ENCODE results near the gene ETNK2.

DNA sequence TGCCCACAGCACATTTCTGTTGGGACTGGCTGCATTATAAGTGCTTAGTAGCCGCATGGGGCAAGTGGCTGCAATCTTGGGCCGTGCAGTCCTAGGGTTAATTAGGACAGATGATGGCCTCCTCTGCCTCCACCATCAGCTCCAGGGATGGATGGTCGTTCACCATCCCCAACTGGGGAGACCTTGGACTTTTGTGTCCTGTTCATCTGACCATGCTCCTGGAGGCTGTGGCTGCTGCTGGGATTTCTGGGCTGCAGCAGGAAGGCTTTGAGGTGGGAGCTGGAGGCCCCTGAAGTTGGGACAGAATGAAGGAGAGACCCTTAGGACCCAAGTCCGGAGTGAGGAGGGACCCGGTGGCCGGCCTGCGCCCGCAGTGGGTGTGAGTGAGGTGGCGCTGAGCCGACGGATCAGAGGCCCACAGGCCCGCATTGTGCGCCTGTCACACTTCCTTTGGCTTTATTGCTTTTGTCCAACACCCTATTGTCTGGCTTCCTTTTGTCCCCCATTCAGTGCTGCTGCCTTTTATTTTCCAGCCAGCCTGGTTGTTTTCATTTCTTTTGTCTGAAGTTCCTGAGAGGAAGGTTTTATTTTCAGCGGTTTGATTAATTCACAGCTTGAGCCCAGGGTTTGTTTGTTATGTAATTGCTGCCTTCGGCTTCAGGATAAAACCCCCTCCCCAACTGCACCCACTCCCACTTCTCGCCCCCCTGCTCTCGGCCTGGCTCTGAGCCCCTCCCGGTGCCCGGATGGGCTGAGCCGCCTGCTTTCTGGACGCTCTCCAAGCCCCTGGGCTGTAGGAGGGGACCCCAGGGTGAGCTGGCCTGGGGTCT lies 43.3 kb downstream of the ETNK2 start:
- TF ChIP-seq, protein P1, sequence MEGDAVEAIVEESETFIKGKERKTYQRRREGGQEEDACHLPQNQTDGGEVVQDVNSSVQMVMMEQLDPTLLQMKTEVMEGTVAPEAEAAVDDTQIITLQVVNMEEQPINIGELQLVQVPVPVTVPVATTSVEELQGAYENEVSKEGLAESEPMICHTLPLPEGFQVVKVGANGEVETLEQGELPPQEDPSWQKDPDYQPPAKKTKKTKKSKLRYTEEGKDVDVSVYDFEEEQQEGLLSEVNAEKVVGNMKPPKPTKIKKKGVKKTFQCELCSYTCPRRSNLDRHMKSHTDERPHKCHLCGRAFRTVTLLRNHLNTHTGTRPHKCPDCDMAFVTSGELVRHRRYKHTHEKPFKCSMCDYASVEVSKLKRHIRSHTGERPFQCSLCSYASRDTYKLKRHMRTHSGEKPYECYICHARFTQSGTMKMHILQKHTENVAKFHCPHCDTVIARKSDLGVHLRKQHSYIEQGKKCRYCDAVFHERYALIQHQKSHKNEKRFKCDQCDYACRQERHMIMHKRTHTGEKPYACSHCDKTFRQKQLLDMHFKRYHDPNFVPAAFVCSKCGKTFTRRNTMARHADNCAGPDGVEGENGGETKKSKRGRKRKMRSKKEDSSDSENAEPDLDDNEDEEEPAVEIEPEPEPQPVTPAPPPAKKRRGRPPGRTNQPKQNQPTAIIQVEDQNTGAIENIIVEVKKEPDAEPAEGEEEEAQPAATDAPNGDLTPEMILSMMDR (IDR thresholded peaks at IDR 0.05) = no peak
- no peak for TF ChIP-seq EZH2 (IDR thresholded peaks at IDR 0.05)
- peak; percentile 98 for TF ChIP-seq EZH2phosphoT487 (IDR thresholded peaks at IDR 0.05)

Data from neural progenitor cell (in vitro differentiated cells).